PC-9 (cell line): Measurements from ENCODE around the gene MMP19.

ENCODE experiments used
- CTCF ChIP-seq: fragments of 200-600 bp; sonication (generic); conservative IDR thresholded peaks from 2 replicates; pipeline ENCODE4 v1.6.1; 2017; ENCODE audit warnings: mixed run types, antibody characterized with exemption, mild to moderate bottlenecking, moderate library complexity
- EZH2 ChIP-seq: fragments of 200-600 bp; sonication (generic); IDR thresholded peaks from 2 replicates; pipeline ENCODE4 v1.8.0; 2017; ENCODE audit warnings: antibody characterized with exemption, low read depth

- no peak for TF ChIP-seq CTCF
- TF ChIP-seq EZH2, result no peak
Observed at GRCh38 chr12:55824726-55825125, 18.0 kb downstream of the MMP19 start.
